A673 (cell line): ENCODE results near the gene ELAVL1. TPM values are rescaled to one million over a fixed set of nuclear protein-coding genes. Genes with fewer than 3 reads are reported as not detected.

Source experiments
- BruUV-seq: library from RNA; stranded (reverse); fragments of 400-500 nt; replicated peaks from 2 replicates; lab custom pipeline; 2021; lab: Mats Ljungman, UMichigan
- CTCF ChIA-PET: fragments of 300-600 bp; sonication (Branson Sonifier 250); formaldehyde crosslinking; loops from one replicate; lab custom pipeline; 2022; ENCODE audit warnings: antibody characterized with exemption; lab: Charles Lee
- POLR2A ChIA-PET: fragments of 300-600 bp; sonication (Branson Sonifier 250); formaldehyde crosslinking; loops from one replicate; lab custom pipeline; 2022; ENCODE audit warnings: antibody characterized with exemption; ENCODE audit not compliant: low non-redundant PET; lab: Charles Lee
- DNase-seq: peaks from one replicate; pipeline ENCODE4 v3.0.0-alpha.2; 2015; ENCODE audit warnings: low spot score
- H3K27ac ChIP-seq: fragments of 200-600 bp; sonication (generic); 2 replicates; pipeline ENCODE4 v1.5.1; 2016; ENCODE audit warnings: mixed run types, low read depth, mild to moderate bottlenecking, mixed read lengths, antibody characterized with exemption, low read length; ENCODE audit not compliant: poor library complexity, severe bottlenecking
- H3K27me3 ChIP-seq: fragments of 200-600 bp; sonication (generic); replicated peaks from 2 replicates; pipeline ENCODE4 v1.6.1; 2017; ENCODE audit warnings: mixed run types, low read depth, mild to moderate bottlenecking, mixed read lengths, antibody characterized with exemption, low read length; ENCODE audit not compliant: insufficient read depth, poor library complexity
- H3K36me3 ChIP-seq: fragments of 200-600 bp; sonication (generic); 2 replicates; pipeline ENCODE4 v1.6.1; 2016; ENCODE audit warnings: mixed run types, mild to moderate bottlenecking, mixed read lengths, antibody characterized with exemption, low read length; ENCODE audit not compliant: insufficient read depth, poor library complexity, severe bottlenecking
- H3K4me1 ChIP-seq: fragments of 200-600 bp; sonication (generic); 2 replicates; pipeline ENCODE4 v1.6.1; 2017; ENCODE audit warnings: mixed run types, mild to moderate bottlenecking, mixed read lengths, antibody characterized with exemption, low read length; ENCODE audit not compliant: insufficient read depth, poor library complexity, severe bottlenecking
- H3K4me3 ChIP-seq: fragments of 200-600 bp; sonication (generic); 2 replicates; pipeline ENCODE4 v1.5.1; 2016; ENCODE audit warnings: low read depth, mixed run types, mild to moderate bottlenecking, mixed read lengths, low read length; ENCODE audit not compliant: poor library complexity, severe bottlenecking
- H3K9me3 ChIP-seq: fragments of 200-600 bp; sonication (generic); 2 replicates; pipeline ENCODE4 v1.6.1; 2016; ENCODE audit warnings: mixed run types, low read depth, mild to moderate bottlenecking, mixed read lengths, antibody characterized with exemption, low read length; ENCODE audit not compliant: poor library complexity, severe bottlenecking
- CTCF ChIP-seq: fragments of 300-800, 200-600 bp; sonication (generic); conservative IDR thresholded peaks from 2 replicates; pipeline ENCODE4 v1.5.1; 2017; ENCODE audit warnings: low read depth, mild to moderate bottlenecking, antibody characterized with exemption, low read length, moderate library complexity, mixed read lengths
- EZH2 ChIP-seq: fragments of 200-600 bp; sonication (generic); IDR thresholded peaks from 2 replicates; pipeline ENCODE4 v1.6.1; 2017; ENCODE audit warnings: borderline replicate concordance, low read depth, mild to moderate bottlenecking, mixed read lengths, antibody characterized with exemption, low read length; ENCODE audit not compliant: poor library complexity, severe bottlenecking
- intact Hi-C: fragments of 100-400 bp; cut with micrococcal nuclease; formaldehyde crosslinking; loops from one replicate; pipeline ENCODE4 v1.10.0; 2022; ENCODE audit not compliant: unreplicated experiment
- total RNA-seq: library from RNA; stranded (reverse); gene quantifications from 2 replicates; pipeline ENCODE4 v1.2.3, GENCODE V29; 2021

The ELAVL1 gene
- total RNA-seq, 1 experiment from 2014 or later: 171 TPM

- BruUV-seq: no TSS peak
- Histone ChIP-seq H3K27ac (no peak overlapping the region), H3K9me3 (no peaks in the 10 kb centered on the region), H3K36me3 (peaks cover 19% of the 10 kb centered on the region), H3K4me1 (peaks cover 10% of the 10 kb centered on the region), H3K27me3 (peaks cover 8% of the 10 kb centered on the region), H3K4me3 (no peak overlapping the region)
- POLR2A ChIA-PET: no interaction called here
- TF ChIP-seq EZH2: no peak
- no peak for TF ChIP-seq CTCF
- intact Hi-C loops: no loop called here
- CTCF ChIA-PET: interaction anchor here (0.5 kb wide), 1 partner anchor 17 kb away, joined by 8 read pairs; no protein-coding TSS in a partner anchor
- no peak for DNase-seq
Measured at GRCh38 chr19:7911508-7912143, 93.8 kb downstream of the ELAVL1 start.

- BruUV-seq: no TSS peak
- intact Hi-C loops: no loop called here
- POLR2A ChIA-PET: no interaction called here
Measured at GRCh38 chr19:7910321-7911161, 94.9 kb downstream of the ELAVL1 start.

More at GRCh38 chr19:7910321-7911161, 94.9 kb downstream of the ELAVL1 start:
- CTCF ChIA-PET: no interaction called here
- no peak for DNase-seq
- Histone ChIP-seq H3K27me3 (no peaks in the 10 kb centered on the region), H3K4me1 (no peaks in the 10 kb centered on the region), H3K27ac (no peak overlapping the region), H3K9me3 (no peaks in the 10 kb centered on the region), H3K36me3 (peaks cover 27% of the 10 kb centered on the region), H3K4me3 (no peak overlapping the region)
- TF ChIP-seq EZH2 (no peak), CTCF (no peak)
